Adrenal gland (tissue), 5 donors: ENCODE data around the gene MFNG.

Source experiments
- POLR2A ChIP-seq, 2 donors: fragments of 450-650 bp; IDR thresholded peaks; one replicate each; pipeline ENCODE4 v1.6.1; 2017; ENCODE audit warnings: antibody characterized with exemption in 2 of 2, mild to moderate bottlenecking in 2 of 2, moderate library complexity in 1 of 2
- TF ChIP-seq, protein P1 (sequence below), 6 experiments: fragments of 450-650 bp in 4 of 6; fragments of 200-600 bp in 2 of 6; sonication (generic) in 1 of 6; IDR thresholded peaks; 1 replicate in 5 of 6; 2 replicates in 1 of 6; pipeline versions ENCODE4 v1.5.1 to v1.8.0; 2016 to 2021; ENCODE audit warnings: antibody characterized with exemption in 6 of 6, mild to moderate bottlenecking in 2 of 6, moderate library complexity in 1 of 6
- donor health status: DM: no; HTN: no; CAD: no.

- TF ChIP-seq, protein P1, sequence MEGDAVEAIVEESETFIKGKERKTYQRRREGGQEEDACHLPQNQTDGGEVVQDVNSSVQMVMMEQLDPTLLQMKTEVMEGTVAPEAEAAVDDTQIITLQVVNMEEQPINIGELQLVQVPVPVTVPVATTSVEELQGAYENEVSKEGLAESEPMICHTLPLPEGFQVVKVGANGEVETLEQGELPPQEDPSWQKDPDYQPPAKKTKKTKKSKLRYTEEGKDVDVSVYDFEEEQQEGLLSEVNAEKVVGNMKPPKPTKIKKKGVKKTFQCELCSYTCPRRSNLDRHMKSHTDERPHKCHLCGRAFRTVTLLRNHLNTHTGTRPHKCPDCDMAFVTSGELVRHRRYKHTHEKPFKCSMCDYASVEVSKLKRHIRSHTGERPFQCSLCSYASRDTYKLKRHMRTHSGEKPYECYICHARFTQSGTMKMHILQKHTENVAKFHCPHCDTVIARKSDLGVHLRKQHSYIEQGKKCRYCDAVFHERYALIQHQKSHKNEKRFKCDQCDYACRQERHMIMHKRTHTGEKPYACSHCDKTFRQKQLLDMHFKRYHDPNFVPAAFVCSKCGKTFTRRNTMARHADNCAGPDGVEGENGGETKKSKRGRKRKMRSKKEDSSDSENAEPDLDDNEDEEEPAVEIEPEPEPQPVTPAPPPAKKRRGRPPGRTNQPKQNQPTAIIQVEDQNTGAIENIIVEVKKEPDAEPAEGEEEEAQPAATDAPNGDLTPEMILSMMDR (IDR thresholded peaks at IDR 0.05): no peak
- TF ChIP-seq POLR2A (IDR thresholded peaks at IDR 0.05): no peak
Measured at GRCh38 chr22:37448516-37449127, 37.6 kb downstream of the MFNG start.
